ENCODE data around the gene TPCN2. TPM values are rescaled to one million over a fixed set of nuclear protein-coding genes. Genes with fewer than 3 reads are reported as not detected.

TPCN2 gene
- total RNA-seq, 1 experiment from 2014 or later = 20.6 TPM

GRCh38 chr11:69008737-69009440, 39.8 kb upstream of the TPCN2 start:
- BruUV-seq (replicated peaks) = no TSS peak

DNA sequence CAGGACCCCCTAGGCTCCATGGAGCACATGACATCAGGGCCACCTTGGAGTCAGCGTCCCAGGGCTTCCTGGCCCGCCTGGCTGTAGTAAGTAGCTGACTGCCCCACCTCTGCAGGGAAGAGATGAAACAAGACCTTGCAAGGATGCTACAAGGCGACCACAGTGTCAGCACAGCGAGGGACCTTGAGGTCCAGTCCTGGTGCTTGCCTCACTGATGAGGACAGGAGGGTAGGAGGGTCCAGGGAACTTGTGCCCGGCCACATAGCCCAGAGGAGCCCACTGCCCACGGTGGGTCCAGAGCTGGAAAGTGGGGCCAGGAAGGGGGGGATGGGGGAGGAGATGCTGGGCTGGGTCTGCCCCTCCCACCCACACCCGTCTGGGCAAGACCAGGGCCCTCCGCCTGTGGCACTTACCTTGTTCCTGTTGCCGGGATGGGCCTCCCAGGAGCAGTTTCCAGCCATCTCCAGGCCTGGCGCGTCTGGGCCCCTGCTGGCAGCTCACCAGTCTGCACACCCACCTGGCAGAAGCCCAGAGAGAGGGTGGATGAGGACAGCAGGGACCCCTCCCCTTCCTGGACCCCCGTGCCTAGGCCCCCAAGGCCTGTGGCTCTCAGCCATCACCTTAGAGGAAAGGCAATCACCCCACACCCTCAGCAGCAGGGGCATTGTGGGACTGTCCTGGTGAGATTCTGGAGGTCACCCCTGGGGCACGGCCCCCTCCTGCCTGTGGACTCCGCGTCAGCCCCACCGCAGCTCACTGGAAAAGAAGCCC, 39.1 kb upstream of the TPCN2 start:
- intact Hi-C loops (cut with micrococcal nuclease; ENCODE audit: unreplicated experiment) = no loop called here
- no peaks in the 10 kb centered on the region for H3K9me3 ChIP-seq (ENCODE audit: control insufficient read depth, insufficient read depth, low read depth, low read length)
- H3K27me3 ChIP-seq (ENCODE audit: control insufficient read depth, insufficient read depth, low read length) = no peaks in the 10 kb centered on the region
- ATAC-seq (no peak), DNase-seq (ENCODE audit: low read depth, low spot score) (no peak)
- H3K27ac ChIP-seq (ENCODE audit: low read length) = peak overlapping the region; percentile 34; the same call in 1 of the 2 replicates
- no peak overlapping the region for H3K4me3 ChIP-seq (ENCODE audit: low read depth in 2 of 2, low read length in 2 of 2)
- TF ChIP-seq CTCF (IDR thresholded peaks at IDR 0.05) (no peak), POLR2AphosphoS5 (IDR thresholded peaks at IDR 0.05; ENCODE audit: low read depth, low read length) (no peak)
- no TSS peak for BruUV-seq (replicated peaks)
- no peaks in the 10 kb centered on the region for H3K36me3 ChIP-seq (ENCODE audit: control insufficient read depth, insufficient read depth, low read length)
- in situ Hi-C loops (cut with HindIII; ENCODE audit: low pct_unique_long_range_greater_than_20kb, low sequenced_read_pairs) = no loop called here
- H3K4me1 ChIP-seq (ENCODE audit: control insufficient read depth, insufficient read depth, low read length) = peaks cover 43% of the 10 kb centered on the region
- POLR2A ChIA-PET = no interaction called here
- CTCF ChIA-PET = no interaction called here

More at GRCh38 chr11:69008737-69009440, 39.8 kb upstream of the TPCN2 start:
- no peaks in the 10 kb centered on the region for H3K27me3 ChIP-seq (ENCODE audit: control insufficient read depth, insufficient read depth, low read length)
- H3K4me1 ChIP-seq (ENCODE audit: control insufficient read depth, insufficient read depth, low read length) = peaks cover 37% of the 10 kb centered on the region
- ATAC-seq (peak; percentile 40), DNase-seq (ENCODE audit: low read depth, low spot score) (no peak)
- no peak for TF ChIP-seq SIN3A (IDR thresholded peaks at IDR 0.05; ENCODE audit: borderline replicate concordance, insufficient read depth, low read depth, low read length)
- TF ChIP-seq CTCF (IDR thresholded peaks at IDR 0.05) = no peak
- TF ChIP-seq, protein P1, sequence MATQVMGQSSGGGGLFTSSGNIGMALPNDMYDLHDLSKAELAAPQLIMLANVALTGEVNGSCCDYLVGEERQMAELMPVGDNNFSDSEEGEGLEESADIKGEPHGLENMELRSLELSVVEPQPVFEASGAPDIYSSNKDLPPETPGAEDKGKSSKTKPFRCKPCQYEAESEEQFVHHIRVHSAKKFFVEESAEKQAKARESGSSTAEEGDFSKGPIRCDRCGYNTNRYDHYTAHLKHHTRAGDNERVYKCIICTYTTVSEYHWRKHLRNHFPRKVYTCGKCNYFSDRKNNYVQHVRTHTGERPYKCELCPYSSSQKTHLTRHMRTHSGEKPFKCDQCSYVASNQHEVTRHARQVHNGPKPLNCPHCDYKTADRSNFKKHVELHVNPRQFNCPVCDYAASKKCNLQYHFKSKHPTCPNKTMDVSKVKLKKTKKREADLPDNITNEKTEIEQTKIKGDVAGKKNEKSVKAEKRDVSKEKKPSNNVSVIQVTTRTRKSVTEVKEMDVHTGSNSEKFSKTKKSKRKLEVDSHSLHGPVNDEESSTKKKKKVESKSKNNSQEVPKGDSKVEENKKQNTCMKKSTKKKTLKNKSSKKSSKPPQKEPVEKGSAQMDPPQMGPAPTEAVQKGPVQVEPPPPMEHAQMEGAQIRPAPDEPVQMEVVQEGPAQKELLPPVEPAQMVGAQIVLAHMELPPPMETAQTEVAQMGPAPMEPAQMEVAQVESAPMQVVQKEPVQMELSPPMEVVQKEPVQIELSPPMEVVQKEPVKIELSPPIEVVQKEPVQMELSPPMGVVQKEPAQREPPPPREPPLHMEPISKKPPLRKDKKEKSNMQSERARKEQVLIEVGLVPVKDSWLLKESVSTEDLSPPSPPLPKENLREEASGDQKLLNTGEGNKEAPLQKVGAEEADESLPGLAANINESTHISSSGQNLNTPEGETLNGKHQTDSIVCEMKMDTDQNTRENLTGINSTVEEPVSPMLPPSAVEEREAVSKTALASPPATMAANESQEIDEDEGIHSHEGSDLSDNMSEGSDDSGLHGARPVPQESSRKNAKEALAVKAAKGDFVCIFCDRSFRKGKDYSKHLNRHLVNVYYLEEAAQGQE (IDR thresholded peaks at IDR 0.05; ENCODE audit: insufficient read depth in 1 of 2, low read depth in 2 of 2, low read length in 1 of 2) = no peak
- TF ChIP-seq TCF7L2 (IDR thresholded peaks at IDR 0.05; ENCODE audit: low read depth, low read length) = no peak
- TF ChIP-seq POLR2AphosphoS5 (IDR thresholded peaks at IDR 0.05; ENCODE audit: low read depth, low read length) = no peak
- H3K4me3 ChIP-seq (ENCODE audit: low read depth in 2 of 2, low read length in 2 of 2) = no peak overlapping the region
- POLR2A ChIA-PET = no interaction called here
- CTCF ChIA-PET = no interaction called here
- no peaks in the 10 kb centered on the region for H3K36me3 ChIP-seq (ENCODE audit: control insufficient read depth, insufficient read depth, low read length)
- no peak overlapping the region for H3K27ac ChIP-seq (ENCODE audit: low read length)
- intact Hi-C loops (cut with micrococcal nuclease; ENCODE audit: unreplicated experiment) (no loop called here), in situ Hi-C loops (cut with HindIII; ENCODE audit: low pct_unique_long_range_greater_than_20kb, low sequenced_read_pairs) (no loop called here)
- H3K9me3 ChIP-seq (ENCODE audit: control insufficient read depth, insufficient read depth, low read depth, low read length) = no peaks in the 10 kb centered on the region
